Measurements from ENCODE around the gene CAMTA2. TPM values are rescaled to one million over a fixed set of nuclear protein-coding genes. Genes with fewer than 3 reads are reported as not detected.

CAMTA2 gene
- total RNA-seq, 2 experiments from 2014 or later, result 9.7 to 44.3 TPM

GRCh38 chr17:4965311-4965986 is 22.0 kb downstream of the CAMTA2 start:
- peaks cover 23% of the 10 kb centered on the region for H3K4me1 ChIP-seq (ENCODE audit: insufficient read depth, low read length, poor library complexity, severe bottlenecking)
- CTCF ChIA-PET (ENCODE audit: unreplicated experiment), result no interaction called here
- no peak overlapping the region for H3K4me3 ChIP-seq (ENCODE audit: low read depth, low read length, poor library complexity, severe bottlenecking)
- H3K36me3 ChIP-seq (ENCODE audit: insufficient read depth, low read length), result peaks cover 16% of the 10 kb centered on the region
- intact Hi-C loops (cut with micrococcal nuclease; ENCODE audit: unreplicated experiment), result loop anchor here (5.0 kb wide), 1 partner anchor 52 kb away; no protein-coding TSS in a partner anchor
- no peak overlapping the region for H2AFZ ChIP-seq (ENCODE audit: low read length)
- no peak overlapping the region for H3K27ac ChIP-seq (ENCODE audit: low read depth, low read length, poor library complexity, severe bottlenecking)
- no peak overlapping the region for H3K4me2 ChIP-seq (ENCODE audit: low read length)
- TF ChIP-seq EZH2phosphoT487 (IDR thresholded peaks at IDR 0.05; ENCODE audit: borderline replicate concordance, low read depth, low read length), result no peak
- TF ChIP-seq, protein P1, sequence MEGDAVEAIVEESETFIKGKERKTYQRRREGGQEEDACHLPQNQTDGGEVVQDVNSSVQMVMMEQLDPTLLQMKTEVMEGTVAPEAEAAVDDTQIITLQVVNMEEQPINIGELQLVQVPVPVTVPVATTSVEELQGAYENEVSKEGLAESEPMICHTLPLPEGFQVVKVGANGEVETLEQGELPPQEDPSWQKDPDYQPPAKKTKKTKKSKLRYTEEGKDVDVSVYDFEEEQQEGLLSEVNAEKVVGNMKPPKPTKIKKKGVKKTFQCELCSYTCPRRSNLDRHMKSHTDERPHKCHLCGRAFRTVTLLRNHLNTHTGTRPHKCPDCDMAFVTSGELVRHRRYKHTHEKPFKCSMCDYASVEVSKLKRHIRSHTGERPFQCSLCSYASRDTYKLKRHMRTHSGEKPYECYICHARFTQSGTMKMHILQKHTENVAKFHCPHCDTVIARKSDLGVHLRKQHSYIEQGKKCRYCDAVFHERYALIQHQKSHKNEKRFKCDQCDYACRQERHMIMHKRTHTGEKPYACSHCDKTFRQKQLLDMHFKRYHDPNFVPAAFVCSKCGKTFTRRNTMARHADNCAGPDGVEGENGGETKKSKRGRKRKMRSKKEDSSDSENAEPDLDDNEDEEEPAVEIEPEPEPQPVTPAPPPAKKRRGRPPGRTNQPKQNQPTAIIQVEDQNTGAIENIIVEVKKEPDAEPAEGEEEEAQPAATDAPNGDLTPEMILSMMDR (conservative IDR thresholded peaks at IDR 0.05; ENCODE audit: low read length), result no peak
- no peaks in the 10 kb centered on the region for H3K9me3 ChIP-seq (ENCODE audit: low read length)
- no TSS peak for BruUV-seq (replicated peaks)
- no peaks in the 10 kb centered on the region for H4K20me1 ChIP-seq (ENCODE audit: insufficient read depth, low read length)
- DNase-seq (ENCODE audit: low spot score), result no peak
- POLR2A ChIA-PET, result interaction anchor here (0.5 to 6.0 kb wide), 4 partner anchors 13 to 1196 kb away, joined by 3 to 51 read pairs (median 4); partner anchors contain the start of gene ENO3
- no peaks in the 10 kb centered on the region for H3K9me2 ChIP-seq (ENCODE audit: insufficient read depth, low read length)
- peaks cover 22% of the 10 kb centered on the region; the same call in 1 of the 2 replicates for H3K79me2 ChIP-seq (ENCODE audit: insufficient read depth, low read depth, low read length)

GRCh38 chr17:4960279-4960922 is 27.1 kb downstream of the CAMTA2 start:
- Histone ChIP-seq H2AFZ (ENCODE audit: low read length) (no peak overlapping the region), H3K79me2 (ENCODE audit: insufficient read depth, low read depth, low read length) (peaks cover 1% of the 10 kb centered on the region; the same call in 1 of the 2 replicates)
- CTCF ChIA-PET (ENCODE audit: unreplicated experiment), result no interaction called here

More at GRCh38 chr17:4960279-4960922, 27.1 kb downstream of the CAMTA2 start:
- POLR2A ChIA-PET, result no interaction called here
- H3K27ac ChIP-seq (ENCODE audit: low read depth, low read length, poor library complexity, severe bottlenecking), result no peak overlapping the region
- H3K4me2 ChIP-seq (ENCODE audit: low read length), result no peak overlapping the region
- H3K9me3 ChIP-seq (ENCODE audit: low read length), result no peaks in the 10 kb centered on the region
- no peak for TF ChIP-seq EZH2phosphoT487 (IDR thresholded peaks at IDR 0.05; ENCODE audit: borderline replicate concordance, low read depth, low read length)
- TF ChIP-seq, protein P1 (conservative IDR thresholded peaks at IDR 0.05; ENCODE audit: low read length), result no peak
- no TSS peak for BruUV-seq (replicated peaks)
- DNase-seq (ENCODE audit: low spot score), result no peak
- intact Hi-C loops (cut with micrococcal nuclease; ENCODE audit: unreplicated experiment), result no loop called here
- no peak overlapping the region for H3K4me3 ChIP-seq (ENCODE audit: low read depth, low read length, poor library complexity, severe bottlenecking)
- H3K4me1 ChIP-seq (ENCODE audit: insufficient read depth, low read length, poor library complexity, severe bottlenecking), result peaks cover 7% of the 10 kb centered on the region
- no peaks in the 10 kb centered on the region for H4K20me1 ChIP-seq (ENCODE audit: insufficient read depth, low read length)
- H3K36me3 ChIP-seq (ENCODE audit: insufficient read depth, low read length), result peaks cover 18% of the 10 kb centered on the region
- H3K9me2 ChIP-seq (ENCODE audit: insufficient read depth, low read length), result no peaks in the 10 kb centered on the region
